K562 (cell line): Measurements from ENCODE around the gene TNIK. TPM values are rescaled to one million over a fixed set of nuclear protein-coding genes. Genes with fewer than 3 reads are reported as not detected.

Experiments
- ATAC-seq: fragments of 200-7000 bp; cut with Tn5 transposase; 3 replicates; pipeline ENCODE4 v1.9.1; 2020; ENCODE audit warnings: moderate library complexity
- BruUV-seq: library from RNA; stranded (reverse); fragments of 400-500 nt; replicated peaks from 2 replicates; lab custom pipeline; 2021; lab: Mats Ljungman, UMichigan
- CTCF ChIA-PET: fragments of 300-600 bp; formaldehyde crosslinking; extraction: SDS; loops from one replicate; lab custom pipeline; 2021; ENCODE audit warnings: low intra/inter-chr PET ratio; lab: Yijun Ruan, JAX
- POLR2A ChIA-PET: fragments of 300-600, 350-650 bp; sonication (Branson Sonifier 250); formaldehyde crosslinking; extraction: SDS; loops from one replicate; lab custom pipeline; 2021; ENCODE audit warnings: antibody characterized with exemption, inconsistent platforms; lab: Yijun Ruan, JAX
- DNase-seq, 4 experiments: peaks; one replicate each; pipeline versions ENCODE4 v3.0.0 to v3.0.0-alpha.2; 2011 to 2018; ENCODE audit warnings: low spot score in 3 of 4, mixed read lengths in 3 of 4; ENCODE audit errors: extremely low read depth in 1 of 4
- FAIRE-seq: peaks from 2 replicates; lab custom pipeline; 2011; peaks lifted over from hg19 to GRCh38; lab: Jason Lieb, UNC
- H2AFZ ChIP-seq: 2 replicates; pipeline ENCODE4 v1.6.0; 2011; ENCODE audit warnings: low read depth, low read length, control low read depth, inconsistent platforms
- H3K27ac ChIP-seq: fragments of 200-600 bp; 3 replicates; pipeline ENCODE4 v1.8.0; 2011; ENCODE audit warnings: low read depth, mild to moderate bottlenecking, control low read depth, inconsistent platforms, low read length, moderate library complexity, mixed read lengths; ENCODE audit errors: extremely low read depth
- H3K27me3 ChIP-seq, 2 experiments: fragments of 300-600 bp in 1 of 2; 2 replicates in 1 of 2; 3 replicates in 1 of 2; pipeline versions ENCODE4 v1.6.0 to v1.8.0; 2011; ENCODE audit warnings: inconsistent platforms in 2 of 2, low read length in 2 of 2, mild to moderate bottlenecking in 1 of 2, mixed read lengths in 1 of 2, moderate library complexity in 1 of 2; ENCODE audit not compliant: control insufficient read depth in 2 of 2, insufficient read depth in 2 of 2
- H3K36me3 ChIP-seq: fragments of 300-600 bp; 3 replicates; pipeline ENCODE4 v1.8.0; 2011; ENCODE audit warnings: mild to moderate bottlenecking, low read length, inconsistent platforms; ENCODE audit not compliant: control insufficient read depth, insufficient read depth
- H3K4me1 ChIP-seq, 2 experiments: fragments of 200-600 bp in 1 of 2; replicated peaks in 1 of 2; 2 replicates in 1 of 2; 3 replicates in 1 of 2; pipeline versions ENCODE4 v1.5.1 to v1.8.0; 2011; ENCODE audit warnings: inconsistent platforms in 2 of 2, low read length in 2 of 2, mild to moderate bottlenecking in 1 of 2, mixed read lengths in 1 of 2, moderate library complexity in 1 of 2; ENCODE audit not compliant: control insufficient read depth in 2 of 2, insufficient read depth in 2 of 2
- H3K4me2 ChIP-seq: 2 replicates; pipeline ENCODE4 v1.6.1; 2011; ENCODE audit warnings: low read length, control low read depth, inconsistent platforms, mixed read lengths; ENCODE audit not compliant: insufficient read depth
- H3K4me3 ChIP-seq: fragments of 200-600 bp; sonication (generic), shearing (Covaris generic); 2 replicates; pipeline ENCODE4 v1.5.1; 2016; ENCODE audit warnings: control low read depth, inconsistent platforms
- H3K79me2 ChIP-seq: fragments of 200-600 bp; 3 replicates; pipeline ENCODE4 v1.8.0; 2011; ENCODE audit warnings: low read length, inconsistent platforms; ENCODE audit not compliant: control insufficient read depth, insufficient read depth
- H3K9ac ChIP-seq, 2 experiments: 2 replicates each; pipeline versions ENCODE4 v1.6.0 to v1.6.1; 2011; ENCODE audit warnings: low read depth in 2 of 2, low read length in 2 of 2, control low read depth in 1 of 2, inconsistent platforms in 1 of 2, mild to moderate bottlenecking in 1 of 2, mixed read lengths in 1 of 2; ENCODE audit not compliant: insufficient read depth in 1 of 2
- H3K9me1 ChIP-seq: one replicate; pipeline ENCODE4 v1.6.0; 2011; ENCODE audit warnings: inconsistent platforms, mild to moderate bottlenecking, low read length, moderate library complexity; ENCODE audit not compliant: control insufficient read depth, insufficient read depth
- H3K9me3 ChIP-seq: replicated peaks from 2 replicates; pipeline ENCODE4 v1.5.1; 2011; ENCODE audit warnings: low read depth, low read length, inconsistent platforms; ENCODE audit not compliant: control insufficient read depth, insufficient read depth
- H4K20me1 ChIP-seq: replicated peaks from 2 replicates; pipeline ENCODE4 v1.6.1; 2011; ENCODE audit warnings: low read length, inconsistent platforms, mixed read lengths; ENCODE audit not compliant: control insufficient read depth, insufficient read depth
- BRCA1 ChIP-seq, 2 experiments: fragments of 450-650 bp in 1 of 2; sonication (generic) in 1 of 2; formaldehyde crosslinking in 1 of 2; IDR thresholded peaks; 2 replicates each; pipeline versions ENCODE4 v1.5.0 to v1.6.1; 2017 to 2020; ENCODE audit warnings: mild to moderate bottlenecking in 1 of 2, missing genetic modification reagents in 1 of 2
- DDX20 ChIP-seq: fragments of 450-650 bp; IDR thresholded peaks from 2 replicates; pipeline ENCODE4 v1.6.1; 2016; ENCODE audit warnings: missing genetic modification characterization, low read depth, mild to moderate bottlenecking, missing compliant biosample characterization, moderate library complexity
- E2F5 ChIP-seq: sonication (generic); formaldehyde crosslinking; IDR thresholded peaks from 2 replicates; pipeline ENCODE4 v1.8.0; 2022; ENCODE audit warnings: mild to moderate bottlenecking, missing genetic modification reagents
- ETV5 ChIP-seq: sonication (generic); formaldehyde crosslinking; IDR thresholded peaks from 2 replicates; pipeline ENCODE4 v1.4.0; 2020; ENCODE audit warnings: low read depth, mild to moderate bottlenecking, missing genetic modification reagents
- FOXP1 ChIP-seq: sonication (generic); formaldehyde crosslinking; IDR thresholded peaks from 2 replicates; pipeline ENCODE4 v1.8.0; 2022; ENCODE audit warnings: mild to moderate bottlenecking, missing genetic modification reagents
- FOXP4 ChIP-seq: sonication (generic); formaldehyde crosslinking; IDR thresholded peaks from 2 replicates; pipeline ENCODE4 v1.8.0; 2022; ENCODE audit warnings: mild to moderate bottlenecking, missing genetic modification reagents, borderline replicate concordance
- KDM1A ChIP-seq, 2 experiments: fragments of 450-650 bp; IDR thresholded peaks; 2 replicates each; pipeline ENCODE4 v1.6.1; 2016; ENCODE audit warnings: mild to moderate bottlenecking in 2 of 2
- MITF ChIP-seq: IDR thresholded peaks from 2 replicates; pipeline ENCODE4 v1.6.1; 2014; ENCODE audit warnings: antibody characterized with exemption
- NFRKB ChIP-seq: fragments of 450-650 bp; IDR thresholded peaks from 2 replicates; pipeline ENCODE4 v1.6.1; 2016; ENCODE audit warnings: low read depth
- RCOR1 ChIP-seq, 2 experiments: IDR thresholded peaks; 2 replicates each; pipeline ENCODE4 v1.6.1; 2012; ENCODE audit warnings: low read depth in 2 of 2, low read length in 2 of 2, borderline replicate concordance in 1 of 2, improper control_type of control experiment in 1 of 2
- TAF9B ChIP-seq: fragments of 450-650 bp; IDR thresholded peaks from 2 replicates; pipeline ENCODE4 v1.6.1; 2018; ENCODE audit warnings: mild to moderate bottlenecking; ENCODE audit not compliant: partially characterized antibody
- TCF7L2 ChIP-seq: fragments of 150-350 bp; IDR thresholded peaks from 2 replicates; pipeline ENCODE4 v1.6.1; 2016; ENCODE audit warnings: low read depth, mild to moderate bottlenecking, low read length, moderate library complexity
- THRA ChIP-seq: fragments of 450-650 bp; IDR thresholded peaks from 2 replicates; pipeline ENCODE4 v1.6.1; 2017; ENCODE audit warnings: mild to moderate bottlenecking, moderate library complexity
- TRIM24 ChIP-seq, 2 experiments: fragments of 450-650 bp; IDR thresholded peaks; 2 replicates each; pipeline ENCODE4 v1.6.1; 2016
- XRCC3 ChIP-seq: fragments of 450-650 bp; IDR thresholded peaks from 2 replicates; pipeline ENCODE4 v1.6.1; 2017; ENCODE audit warnings: mild to moderate bottlenecking, moderate library complexity
- ZEB2 ChIP-seq: fragments of 450-650 bp; IDR thresholded peaks from 2 replicates; pipeline ENCODE4 v1.6.1; 2016
- ZNF436 ChIP-seq: fragments of 250-450, 450-650 bp; sonication (Bioruptor Pico); formaldehyde crosslinking; IDR thresholded peaks from 2 replicates; pipeline ENCODE4 v1.7.0; 2020; ENCODE audit warnings: mild to moderate bottlenecking
- ZNF583 ChIP-seq: fragments of 250-450 bp; sonication (Bioruptor Pico); IDR thresholded peaks from 2 replicates; pipeline ENCODE4 v1.4.0; 2020
- in situ Hi-C: fragments of 300-500 bp; cut with MboI; formaldehyde crosslinking; loops from 4 replicates; pipeline ENCODE4 v1.15.0; 2018; ENCODE audit warnings: inconsistent platforms, mixed read lengths
- intact Hi-C: fragments of 100-400 bp; cut with micrococcal nuclease; formaldehyde crosslinking; loops from 2 replicates; pipeline ENCODE4 v1.14.2; 2022
- polyA plus RNA-seq, 8 experiments: library from polyadenylated mRNA; depleted of rRNA in 4 of 8; stranded (reverse) in 5 of 8; unstranded in 3 of 8; fragments of >200 nt; fragmentation: Nextera tagmentation in 2 of 8; fragmentation: Illumina TruSeq in 1 of 8; extraction: Ambion mirVana in 2 of 8; extraction: Trizol in 1 of 8; gene quantifications; 2 replicates each; pipeline versions ENCODE4 v1.2.1 to v1.2.3, GENCODE V29; 2011 to 2014; ENCODE audit warnings: inconsistent platforms in 1 of 8, missing spikeins in 1 of 8
- total RNA-seq, 7 experiments: library from RNA; depleted of rRNA in 6 of 7; stranded (reverse); fragments of >200 nt in 6 of 7; fragmentation: Illumina TruSeq in 2 of 7; extraction: Trizol in 2 of 7; gene quantifications; 2 replicates each; pipeline versions ENCODE4 v1.2.1 to v1.2.3, GENCODE V29; 2011 to 2021; ENCODE audit warnings: low replicate concordance in 1 of 7

The TNIK gene
- total and polyA plus RNA-seq, 9 of the 15 experiments (the other 6 are each of a cell fraction or from before 2014, with no cell fraction given) = 6.6 to 39.0 (median 24.7) TPM

- TF ChIP-seq FOXP4 (CRISPR knock-in tag) = no peak
- no peak for TF ChIP-seq RCOR1 (IDR thresholded peaks at IDR 0.05; ENCODE audit: borderline replicate concordance in 1 of 2, low read depth in 2 of 2, low read length in 2 of 2)
- no peak for TF ChIP-seq ZEB2
- TF ChIP-seq FOXP1 (CRISPR knock-in tag) = no peak
- TF ChIP-seq BRCA1 (IDR thresholded peaks at IDR 0.05) = no peak
- TF ChIP-seq BRCA1 (CRISPR knock-in tag; IDR thresholded peaks at IDR 0.05) = no peak
- TF ChIP-seq, all 486 proteins: peak for 0
These were observed 294.7 kb downstream of the TNIK start (continued) for GRCh38 chr3:171165499-171165921.

- ChIA-PET POLR2A (no interaction called here), CTCF (interaction anchor here (0.5 to 2.2 kb wide), 2 partner anchors 13 to 402 kb away, joined by 3 to 13 read pairs; no protein-coding TSS in a partner anchor)
- Histone ChIP-seq H3K27ac (no peak overlapping the region), H3K79me2 (no peaks in the 10 kb centered on the region), H3K9me1 (no peaks in the 10 kb centered on the region), H3K9ac (no peak overlapping the region), H3K27me3 (no peaks in the 10 kb centered on the region), H3K36me3 (peaks cover 51% of the 10 kb centered on the region), H3K4me3 (no peak overlapping the region), H3K4me1 (peaks cover 2 to 14% of the 10 kb centered on the region in 2 experiments), H2AFZ (no peak overlapping the region), H3K9me3 (peaks cover 7% of the 10 kb centered on the region), H3K4me2 (no peak overlapping the region), H4K20me1 (no peaks in the 10 kb centered on the region; the same call in 1 of the 2 replicates)
- FAIRE-seq (no peak), ATAC-seq (no peak), DNase-seq (no peak)
- BruUV-seq = no TSS peak
- intact Hi-C loops (no loop called here), in situ Hi-C loops (no loop called here)
- TF ChIP-seq ZNF583 (CRISPR knock-in tag) (no peak), KDM1A (IDR thresholded peaks at IDR 0.05) (no peak), ETV5 (no peak), MITF (no peak), XRCC3 (no peak), E2F5 (no peak), ZNF436 (no peak), TCF7L2 (no peak), TRIM24 (IDR thresholded peaks at IDR 0.05) (no peak), TAF9B (no peak), THRA (no peak), DDX20 (tag) (no peak), NFRKB (no peak)
These were observed 296.1 kb downstream of the TNIK start for GRCh38 chr3:171164067-171164465.
